PC-3 (cell line): ENCODE results near the gene DNAJA3. TPM values are rescaled to one million over a fixed set of nuclear protein-coding genes. Genes with fewer than 3 reads are reported as not detected.

ENCODE experiments used
- ATAC-seq: fragments of 200-7000 bp; cut with Tn5 transposase; 2 replicates; pipeline ENCODE4 v1.9.1; 2020; ENCODE audit warnings: mild to moderate bottlenecking, moderate library complexity
- BruUV-seq: library from RNA; stranded (reverse); fragments of 400-500 nt; replicated peaks from 2 replicates; lab custom pipeline; 2021; lab: Mats Ljungman, UMichigan
- CTCF ChIA-PET: fragments of 300-600 bp; sonication (Branson Sonifier 250); formaldehyde crosslinking; loops from one replicate; lab custom pipeline; 2022; ENCODE audit warnings: antibody characterized with exemption; lab: Charles Lee
- POLR2A ChIA-PET: fragments of 300-600 bp; sonication (Branson Sonifier 250); formaldehyde crosslinking; loops from one replicate; lab custom pipeline; 2022; ENCODE audit warnings: antibody characterized with exemption; ENCODE audit not compliant: unreplicated experiment; lab: Charles Lee
- DNase-seq: peaks from one replicate; pipeline ENCODE4 v3.0.0-alpha.2; 2015
- H2AFZ ChIP-seq: fragments of 300-600 bp; sonication (generic); 2 replicates; pipeline ENCODE4 v1.6.0; 2016; ENCODE audit warnings: antibody characterized with exemption, low read length
- H3F3A ChIP-seq: fragments of 300-600 bp; sonication (generic); one replicate; pipeline ENCODE4 v1.6.0; 2017; ENCODE audit warnings: antibody characterized with exemption, low read length, control low read depth, mild to moderate bottlenecking; ENCODE audit not compliant: unreplicated experiment
- H3K27ac ChIP-seq: fragments of 300-600 bp; sonication (generic); 2 replicates; pipeline ENCODE4 v1.5.1; 2016; ENCODE audit warnings: mild to moderate bottlenecking, low read length
- H3K27me3 ChIP-seq: fragments of 300-600 bp; sonication (generic); 2 replicates; pipeline ENCODE4 v1.6.1; 2016; ENCODE audit warnings: low read length, mixed read lengths
- H3K36me3 ChIP-seq: fragments of 300-600 bp; sonication (generic); 2 replicates; pipeline ENCODE4 v1.6.1; 2016; ENCODE audit warnings: low read depth, mixed run types, low read length, mixed read lengths
- H3K4me1 ChIP-seq: fragments of 300-600 bp; sonication (generic); 2 replicates; pipeline ENCODE4 v1.5.1; 2016; ENCODE audit warnings: low read length; ENCODE audit not compliant: insufficient read depth
- H3K4me2 ChIP-seq: fragments of 300-600 bp; sonication (generic); 2 replicates; pipeline ENCODE4 v1.6.0; 2016; ENCODE audit warnings: low read length
- H3K4me3 ChIP-seq: fragments of 300-600 bp; sonication (generic); 2 replicates; pipeline ENCODE4 v1.5.1; 2016; ENCODE audit warnings: mild to moderate bottlenecking, low read length, mixed read lengths
- H3K79me2 ChIP-seq: fragments of 300-600 bp; sonication (generic); 2 replicates; pipeline ENCODE4 v1.6.1; 2017; ENCODE audit warnings: low read length, mixed read lengths
- H3K9ac ChIP-seq: fragments of 300-600 bp; sonication (generic); 2 replicates; pipeline ENCODE4 v1.6.0; 2016; ENCODE audit warnings: mild to moderate bottlenecking, low read length
- H3K9me2 ChIP-seq: fragments of 300-600 bp; sonication (generic); replicated peaks from 2 replicates; pipeline ENCODE4 v1.6.1; 2016; ENCODE audit warnings: mixed run types, low read length, mixed read lengths
- H3K9me3 ChIP-seq: fragments of 300-600 bp; sonication (generic); 2 replicates; pipeline ENCODE4 v1.6.1; 2016; ENCODE audit warnings: low read length, mixed read lengths
- H4K20me1 ChIP-seq: fragments of 300-600 bp; sonication (generic); 2 replicates; pipeline ENCODE4 v1.6.1; 2016; ENCODE audit warnings: low read length, mixed read lengths
- EZH2 ChIP-seq: fragments of 300-600 bp; sonication (generic); IDR thresholded peaks from one replicate; pipeline ENCODE4 v1.6.1; 2017; ENCODE audit warnings: antibody characterized with exemption, mild to moderate bottlenecking, low read length; ENCODE audit not compliant: unreplicated experiment
- EZH2phosphoT487 ChIP-seq: fragments of 300-600 bp; sonication (generic); IDR thresholded peaks from 2 replicates; pipeline ENCODE4 v1.6.1; 2018; ENCODE audit warnings: mild to moderate bottlenecking, antibody characterized with exemption, low read length, borderline replicate concordance
- intact Hi-C: fragments of 100-400 bp; cut with micrococcal nuclease; formaldehyde crosslinking; loops from 2 replicates; pipeline ENCODE4 v1.9.0; 2023
- total RNA-seq: library from RNA; depleted of rRNA; stranded (reverse); fragments of >200 nt; gene quantifications from 2 replicates; pipeline ENCODE4 v1.2.3, GENCODE V29; 2014
- TF ChIP-seq, protein P1 (sequence below): fragments of 300-600 bp; sonication (generic); conservative IDR thresholded peaks from 2 replicates; pipeline ENCODE4 v1.5.1; 2017; ENCODE audit warnings: antibody characterized with exemption, low read depth, mild to moderate bottlenecking, low read length

The DNAJA3 gene
- total RNA-seq, 1 experiment from 2014 or later, result 123 TPM

DNA sequence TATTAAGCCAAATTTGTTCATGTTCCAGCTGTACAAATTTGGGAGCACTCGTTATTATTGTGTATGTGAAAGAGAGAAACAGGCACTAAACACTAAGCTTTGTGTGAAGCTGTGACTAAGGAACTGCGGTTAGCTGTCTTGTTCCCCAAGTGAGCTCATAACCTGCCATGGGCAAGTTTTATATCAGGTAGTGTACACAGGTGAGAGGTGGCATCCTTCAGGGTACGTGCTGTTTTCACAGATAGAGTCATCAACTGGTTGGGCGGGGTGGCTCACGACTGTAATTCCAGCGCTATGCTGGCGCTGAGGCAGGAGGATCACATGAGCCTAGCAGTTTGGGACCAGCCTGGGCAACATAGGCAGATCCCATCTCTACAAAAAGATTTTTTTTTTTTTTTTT, 2.8 kb downstream of the DNAJA3 start:
- no peak overlapping the region for H2AFZ ChIP-seq
- peaks cover 19% of the 10 kb centered on the region; the same call in 1 of the 2 replicates for H3K4me1 ChIP-seq
- intact Hi-C loops, result no loop called here
- peak overlapping the region; percentile 43 for H3K4me2 ChIP-seq
- H3K4me3 ChIP-seq, result 0 out of 2 replicates have a peak overlapping the region, but pooled peaks have one; percentile 5
- peaks cover 62% of the 10 kb centered on the region for H3K79me2 ChIP-seq
- no peaks in the 10 kb centered on the region for H3K9me2 ChIP-seq
- TF ChIP-seq EZH2phosphoT487, result no peak
- H3K36me3 ChIP-seq, result peaks cover 10% of the 10 kb centered on the region; the same call in 1 of the 2 replicates
- DNase-seq (peak; percentile 91), ATAC-seq (peak; percentile 45)
- no TSS peak for BruUV-seq
- H4K20me1 ChIP-seq, result no peaks in the 10 kb centered on the region
- peak overlapping the region; percentile 48 for H3K27ac ChIP-seq
- POLR2A ChIA-PET, result interaction anchor here (0.5 to 0.6 kb wide), 2 partner anchors 187 to 1306 kb away, joined by 4 read pairs; no protein-coding TSS in a partner anchor
- H3K27me3 ChIP-seq, result no peaks in the 10 kb centered on the region
- CTCF ChIA-PET, result interaction anchor here (0.5 kb wide), 2 partner anchors 72 to 189 kb away, joined by 3 to 4 read pairs; no protein-coding TSS in a partner anchor
- H3K9me3 ChIP-seq, result no peaks in the 10 kb centered on the region
- H3F3A ChIP-seq, result no peaks in the 10 kb centered on the region
- H3K9ac ChIP-seq, result no peak overlapping the region

DNA sequence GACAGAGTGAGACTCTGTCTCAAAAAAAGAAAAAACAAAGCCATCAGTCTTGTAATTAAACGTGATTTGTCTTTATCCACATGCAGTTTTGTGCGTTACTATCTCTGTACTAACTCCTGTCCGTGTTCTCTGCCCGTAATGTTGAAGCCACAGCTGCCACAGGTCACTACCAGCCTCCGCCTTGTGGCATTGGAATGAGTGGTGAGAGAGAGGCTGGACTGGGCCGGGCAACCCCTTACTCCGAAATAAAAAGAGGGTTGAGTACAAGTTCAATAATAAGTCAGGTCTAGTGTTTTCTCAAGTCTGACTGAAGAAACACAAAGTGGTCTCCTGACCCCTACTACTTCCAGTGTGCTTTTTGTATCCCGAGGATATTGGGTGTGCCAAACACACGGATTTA, 5.4 kb downstream of the DNAJA3 start:
- Histone ChIP-seq H3K9me3 (no peaks in the 10 kb centered on the region), H3K27ac (no peak overlapping the region), H3K79me2 (peaks cover 72% of the 10 kb centered on the region), H3K4me3 (no peak overlapping the region), H3K27me3 (no peaks in the 10 kb centered on the region), H3F3A (no peaks in the 10 kb centered on the region), H3K9me2 (no peaks in the 10 kb centered on the region), H2AFZ (no peak overlapping the region), H3K9ac (no peak overlapping the region), H3K36me3 (peaks cover 28% of the 10 kb centered on the region), H3K4me2 (no peak overlapping the region), H3K4me1 (peaks cover 14% of the 10 kb centered on the region; the same call in 1 of the 2 replicates), H4K20me1 (no peaks in the 10 kb centered on the region)
- DNase-seq, result no peak
- intact Hi-C loops, result no loop called here
- ChIA-PET CTCF (no interaction called here), POLR2A (no interaction called here)
- no peak for ATAC-seq
- TF ChIP-seq EZH2phosphoT487, result no peak
- TF ChIP-seq, protein P1, sequence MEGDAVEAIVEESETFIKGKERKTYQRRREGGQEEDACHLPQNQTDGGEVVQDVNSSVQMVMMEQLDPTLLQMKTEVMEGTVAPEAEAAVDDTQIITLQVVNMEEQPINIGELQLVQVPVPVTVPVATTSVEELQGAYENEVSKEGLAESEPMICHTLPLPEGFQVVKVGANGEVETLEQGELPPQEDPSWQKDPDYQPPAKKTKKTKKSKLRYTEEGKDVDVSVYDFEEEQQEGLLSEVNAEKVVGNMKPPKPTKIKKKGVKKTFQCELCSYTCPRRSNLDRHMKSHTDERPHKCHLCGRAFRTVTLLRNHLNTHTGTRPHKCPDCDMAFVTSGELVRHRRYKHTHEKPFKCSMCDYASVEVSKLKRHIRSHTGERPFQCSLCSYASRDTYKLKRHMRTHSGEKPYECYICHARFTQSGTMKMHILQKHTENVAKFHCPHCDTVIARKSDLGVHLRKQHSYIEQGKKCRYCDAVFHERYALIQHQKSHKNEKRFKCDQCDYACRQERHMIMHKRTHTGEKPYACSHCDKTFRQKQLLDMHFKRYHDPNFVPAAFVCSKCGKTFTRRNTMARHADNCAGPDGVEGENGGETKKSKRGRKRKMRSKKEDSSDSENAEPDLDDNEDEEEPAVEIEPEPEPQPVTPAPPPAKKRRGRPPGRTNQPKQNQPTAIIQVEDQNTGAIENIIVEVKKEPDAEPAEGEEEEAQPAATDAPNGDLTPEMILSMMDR, result no peak
- no peak for TF ChIP-seq EZH2
- no TSS peak for BruUV-seq

DNA sequence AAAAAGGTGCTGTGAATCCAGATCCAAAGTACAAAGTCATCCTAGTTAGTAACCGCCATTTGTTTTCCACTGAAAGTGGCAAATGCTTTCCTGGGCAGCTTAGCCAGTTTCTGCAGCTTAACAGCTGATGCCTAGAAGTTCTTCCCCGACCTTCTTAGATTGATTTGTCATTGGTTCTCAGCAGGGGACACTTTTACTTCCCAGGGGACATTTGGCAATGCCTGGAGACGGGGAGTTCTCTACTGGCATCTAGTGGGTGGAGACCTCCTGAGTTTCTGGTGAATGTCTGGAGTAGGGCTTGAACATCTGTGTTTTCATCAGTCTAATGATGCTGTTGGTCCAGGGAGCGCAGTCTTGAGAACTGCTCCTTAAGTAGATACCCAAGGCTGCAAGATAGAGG, 7.6 kb downstream of the DNAJA3 start:
- Histone ChIP-seq H3K9me3 (no peaks in the 10 kb centered on the region), H3K36me3 (peaks cover 36% of the 10 kb centered on the region), H3K4me2 (no peak overlapping the region), H3K9me2 (no peaks in the 10 kb centered on the region), H3K9ac (no peak overlapping the region), H3K4me1 (0 out of 2 replicates have a peak, but pooled peaks cover 4% of the 10 kb centered on the region), H3F3A (no peaks in the 10 kb centered on the region), H4K20me1 (no peaks in the 10 kb centered on the region), H3K4me3 (no peak overlapping the region), H3K79me2 (peaks cover 56% of the 10 kb centered on the region), H3K27ac (no peak overlapping the region), H2AFZ (no peak overlapping the region), H3K27me3 (no peaks in the 10 kb centered on the region)
- intact Hi-C loops, result no loop called here
- DNase-seq (no peak), ATAC-seq (no peak)
- ChIA-PET CTCF (no interaction called here), POLR2A (no interaction called here)
- no TSS peak for BruUV-seq
- TF ChIP-seq, protein P1, result no peak
- TF ChIP-seq EZH2phosphoT487, result no peak
- no peak for TF ChIP-seq EZH2
